BE2C (cell line): Measurements from ENCODE around the gene OR5I1. TPM values are rescaled to one million over a fixed set of nuclear protein-coding genes. Genes with fewer than 3 reads are reported as not detected.

Source experiments
- DNase-seq: peaks from one replicate; pipeline ENCODE4 v3.0.0-alpha.2; 2020
- H3K27me3 ChIP-seq: fragments of 250-450 bp; sonication (Bioruptor Pico); 2 replicates; pipeline ENCODE4 v1.5.1; 2020; ENCODE audit warnings: mild to moderate bottlenecking
- H3K36me3 ChIP-seq: fragments of 250-450 bp; sonication (Bioruptor Pico); 2 replicates; pipeline ENCODE4 v1.5.1; 2020; ENCODE audit warnings: mild to moderate bottlenecking
- H3K4me1 ChIP-seq: fragments of 250-450 bp; sonication (Bioruptor Pico); 2 replicates; pipeline ENCODE4 v1.5.1; 2020
- H3K4me3 ChIP-seq: 2 replicates; pipeline ENCODE4 v1.5.1; 2011; ENCODE audit warnings: low read depth, low read length
- H3K9me3 ChIP-seq: fragments of 250-450 bp; sonication (Bioruptor Pico); 2 replicates; pipeline ENCODE4 v1.5.1; 2020
- polyA plus RNA-seq: library from polyadenylated mRNA; unstranded; fragments of >200 nt; gene quantifications from one replicate; pipeline ENCODE4 v1.2.1, GENCODE V29; 2012; ENCODE audit warnings: low read depth, missing spikeins; ENCODE audit not compliant: insufficient read length, insufficient read depth
- TF ChIP-seq, protein P1 (sequence below): IDR thresholded peaks from 2 replicates; pipeline ENCODE4 v1.5.1; 2012; ENCODE audit warnings: mild to moderate bottlenecking, low read depth, low read length

OR5I1 gene
- not detected for polyA plus RNA-seq

DNA sequence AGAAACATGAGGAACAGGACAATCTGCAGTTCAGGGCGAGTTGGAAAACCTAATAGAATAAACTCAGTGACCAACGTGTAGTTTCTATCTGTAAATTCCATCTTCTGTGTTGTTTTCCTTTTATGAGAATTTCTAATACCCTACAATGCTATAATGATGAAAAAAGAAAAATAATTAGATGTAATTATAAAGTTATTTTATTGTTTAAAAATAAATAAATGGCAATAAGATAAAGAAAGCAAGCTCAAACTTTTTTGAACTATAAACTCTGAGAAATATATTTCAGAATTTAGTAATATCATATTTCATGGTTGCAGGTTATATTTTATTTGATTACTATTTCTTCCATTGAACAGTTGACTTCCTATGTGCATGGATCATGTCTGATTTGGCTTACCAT, at the start of gene OR5I1:
OR5I1 (minus strand) TSS at position 101 of the 400 bp plus-strand sequence; CDS start at position 101, 0 bp downstream.
- Histone ChIP-seq H3K36me3 (no peaks in the 10 kb centered on the region), H3K4me3 (no peak within 1 kb of the TSS), H3K9me3 (no peaks in the 10 kb centered on the region), H3K4me1 (no peaks in the 10 kb centered on the region), H3K27me3 (no peaks in the 10 kb centered on the region)
- TF ChIP-seq, protein P1, sequence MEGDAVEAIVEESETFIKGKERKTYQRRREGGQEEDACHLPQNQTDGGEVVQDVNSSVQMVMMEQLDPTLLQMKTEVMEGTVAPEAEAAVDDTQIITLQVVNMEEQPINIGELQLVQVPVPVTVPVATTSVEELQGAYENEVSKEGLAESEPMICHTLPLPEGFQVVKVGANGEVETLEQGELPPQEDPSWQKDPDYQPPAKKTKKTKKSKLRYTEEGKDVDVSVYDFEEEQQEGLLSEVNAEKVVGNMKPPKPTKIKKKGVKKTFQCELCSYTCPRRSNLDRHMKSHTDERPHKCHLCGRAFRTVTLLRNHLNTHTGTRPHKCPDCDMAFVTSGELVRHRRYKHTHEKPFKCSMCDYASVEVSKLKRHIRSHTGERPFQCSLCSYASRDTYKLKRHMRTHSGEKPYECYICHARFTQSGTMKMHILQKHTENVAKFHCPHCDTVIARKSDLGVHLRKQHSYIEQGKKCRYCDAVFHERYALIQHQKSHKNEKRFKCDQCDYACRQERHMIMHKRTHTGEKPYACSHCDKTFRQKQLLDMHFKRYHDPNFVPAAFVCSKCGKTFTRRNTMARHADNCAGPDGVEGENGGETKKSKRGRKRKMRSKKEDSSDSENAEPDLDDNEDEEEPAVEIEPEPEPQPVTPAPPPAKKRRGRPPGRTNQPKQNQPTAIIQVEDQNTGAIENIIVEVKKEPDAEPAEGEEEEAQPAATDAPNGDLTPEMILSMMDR: no peak
- no peak for DNase-seq

DNA sequence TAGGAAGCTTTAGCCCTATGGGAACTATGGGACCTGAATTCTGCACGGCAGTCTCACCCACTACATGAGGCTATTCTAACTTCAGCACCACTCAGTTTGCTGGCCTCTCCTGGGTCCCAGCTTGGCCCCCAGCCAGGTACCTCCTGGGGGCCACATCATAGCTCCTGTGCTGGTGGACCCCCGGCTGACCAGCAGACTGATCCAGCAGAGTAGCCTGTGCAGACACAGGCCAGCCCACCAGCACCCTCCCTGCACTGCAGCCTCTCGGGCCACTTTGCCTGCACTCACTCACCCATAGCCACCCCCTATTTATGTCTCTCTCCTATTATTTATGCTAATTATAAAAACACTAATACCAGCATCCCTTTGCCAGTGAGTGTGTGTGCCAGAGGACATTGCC, 34.7 kb upstream of the OR5I1 start:
- Histone ChIP-seq H3K9me3 (no peaks in the 10 kb centered on the region), H3K27me3 (no peaks in the 10 kb centered on the region), H3K36me3 (no peaks in the 10 kb centered on the region), H3K4me3 (no peak overlapping the region), H3K4me1 (no peaks in the 10 kb centered on the region)
- TF ChIP-seq, protein P1: no peak
- DNase-seq: no peak

DNA sequence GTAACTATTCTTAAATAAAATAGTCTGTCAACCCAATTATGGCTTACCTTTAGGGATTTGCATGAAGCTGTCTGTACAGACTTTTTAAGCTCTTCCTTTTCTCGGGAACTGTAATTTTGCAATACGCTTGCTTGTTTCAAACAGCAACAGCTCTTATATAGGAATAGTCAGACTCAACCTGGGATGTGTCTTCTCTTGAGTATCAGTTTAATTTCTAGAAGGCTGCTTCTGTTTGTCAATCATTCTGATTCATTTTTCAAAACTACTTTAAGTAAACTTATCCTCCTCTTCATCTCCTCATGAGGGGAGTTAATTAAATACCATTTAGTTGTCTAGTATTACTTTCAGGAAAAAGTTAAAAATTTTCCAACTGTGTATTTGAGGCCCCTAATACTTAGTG, 33.6 kb upstream of the OR5I1 start, which contains the start of gene OR10AG1:
OR10AG1 (minus strand) TSS at position 101 of the 400 bp plus-strand sequence; CDS start at position 63, 38 bp downstream.
- no peaks in the 10 kb centered on the region for H3K27me3 ChIP-seq
- TF ChIP-seq, protein P1: no peak
- no peaks in the 10 kb centered on the region for H3K4me1 ChIP-seq

DNA sequence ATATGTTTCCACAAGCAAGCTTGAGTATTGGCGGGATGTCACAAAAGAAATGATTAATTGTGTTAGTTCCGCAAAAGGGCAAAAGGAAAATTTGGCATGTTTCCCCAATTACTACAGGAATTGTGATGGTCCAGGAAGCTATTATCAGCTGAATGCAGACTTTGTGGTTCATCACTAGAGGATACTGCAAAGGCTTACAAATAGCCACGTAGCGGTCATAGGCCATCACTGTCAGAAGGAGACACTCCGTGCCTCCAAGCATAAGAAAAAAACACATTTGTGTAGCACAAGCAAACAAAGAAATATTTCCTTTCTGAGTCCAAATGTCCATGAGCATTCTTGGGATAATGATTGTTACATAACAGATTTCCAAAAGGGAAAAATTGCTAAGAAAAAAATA, 31.7 kb upstream of the OR5I1 start:
- H3K4me3 ChIP-seq: no peak overlapping the region
- DNase-seq: no peak
- H3K9me3 ChIP-seq: no peaks in the 10 kb centered on the region
- no peaks in the 10 kb centered on the region for H3K4me1 ChIP-seq
- TF ChIP-seq, protein P1: no peak
- H3K27me3 ChIP-seq: no peaks in the 10 kb centered on the region
- H3K36me3 ChIP-seq: no peaks in the 10 kb centered on the region

More for the DNA sequence above, 33.6 kb upstream of the OR5I1 start, which contains the start of gene OR10AG1:
- DNase-seq: no peak
- Histone ChIP-seq H3K9me3 (no peaks in the 10 kb centered on the region), H3K36me3 (no peaks in the 10 kb centered on the region), H3K4me3 (no peak within 1 kb of the TSS)

DNA sequence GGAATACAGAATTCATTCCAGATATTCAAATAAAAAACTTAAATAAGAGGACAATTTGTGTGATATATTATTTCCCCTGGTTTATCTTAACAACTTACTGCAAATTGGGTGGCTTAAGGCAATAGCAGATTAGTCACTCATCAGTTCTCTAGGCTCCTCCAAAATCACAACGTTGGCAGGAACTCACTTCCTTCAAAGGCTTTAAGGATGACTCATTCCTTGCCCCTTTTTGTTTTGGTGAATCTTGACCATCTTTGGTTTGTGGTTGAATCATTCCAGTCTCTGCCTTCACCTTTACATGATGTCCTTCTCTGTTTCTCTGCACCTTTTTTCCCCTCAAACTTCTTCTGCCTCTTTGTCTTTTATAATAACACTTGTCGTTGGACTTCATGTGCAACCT, 30.2 kb upstream of the OR5I1 start:
- Histone ChIP-seq H3K36me3 (no peaks in the 10 kb centered on the region), H3K27me3 (no peaks in the 10 kb centered on the region), H3K4me3 (no peak overlapping the region), H3K9me3 (no peaks in the 10 kb centered on the region), H3K4me1 (no peaks in the 10 kb centered on the region)
- TF ChIP-seq, protein P1: no peak
- DNase-seq: no peak

DNA sequence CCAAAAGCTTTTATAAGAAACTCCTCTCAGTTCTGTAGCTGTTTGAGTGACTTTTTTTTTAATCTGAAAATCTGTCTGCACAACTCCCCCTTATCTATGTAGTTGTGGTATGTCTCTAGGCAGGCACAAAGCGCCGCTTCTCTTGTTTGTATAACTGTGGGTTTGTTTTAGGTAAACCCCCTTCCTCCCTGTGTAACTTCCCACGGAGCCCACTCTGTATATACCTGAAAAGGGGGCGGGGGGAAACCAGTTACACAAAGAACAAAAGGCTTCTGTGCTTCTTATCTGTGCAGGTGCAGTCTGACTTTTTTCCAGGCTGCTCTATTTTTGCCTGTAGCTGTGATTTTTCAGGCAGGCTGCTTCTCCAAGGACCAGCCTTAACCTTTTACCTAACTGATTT, 20.3 kb upstream of the OR5I1 start:
- no peaks in the 10 kb centered on the region for H3K36me3 ChIP-seq
- TF ChIP-seq, protein P1: no peak
- H3K4me1 ChIP-seq: no peaks in the 10 kb centered on the region
- H3K4me3 ChIP-seq: no peak overlapping the region
- H3K9me3 ChIP-seq: no peaks in the 10 kb centered on the region
- no peak for DNase-seq
- no peaks in the 10 kb centered on the region for H3K27me3 ChIP-seq
